ENCODE data around the gene GREB1L. TPM values are rescaled to one million over a fixed set of nuclear protein-coding genes. Genes with fewer than 3 reads are reported as not detected.

Gene GREB1L
- total RNA-seq, 1 experiment from 2014 or later, result 0.26 TPM

DNA sequence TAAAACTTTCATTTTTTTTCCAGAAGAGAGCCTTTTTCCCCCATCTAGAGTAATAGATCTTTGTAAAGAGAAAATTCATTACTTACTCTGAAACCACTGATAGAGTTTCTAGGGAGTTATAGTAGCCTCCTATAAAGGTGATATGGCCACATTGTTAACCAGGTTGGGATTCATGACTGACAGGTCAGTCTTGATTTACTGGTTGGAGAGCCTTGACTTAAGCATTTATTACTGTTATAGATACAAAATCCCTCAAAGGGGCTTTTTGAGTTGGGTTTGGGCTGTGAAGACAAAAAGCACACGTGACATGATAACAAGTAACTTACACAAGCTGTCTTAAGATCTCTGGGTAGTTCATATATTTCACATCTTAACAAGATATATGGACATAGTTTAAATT lies 141.0 kb downstream of the GREB1L start:
- H3K4me3 Mint-ChIP-seq, result no peak overlapping the region
- CTCF ChIA-PET, result no interaction called here
- 0 out of 2 replicates have a peak, but pooled peaks cover under 1% of the 10 kb centered on the region for H3K9me3 Mint-ChIP-seq
- no peak for DNase-seq (ENCODE audit: low spot score)
- TF ChIP-seq ESRRA (CRISPR knock-in tag; IDR thresholded peaks at IDR 0.05; ENCODE audit: borderline replicate concordance), result no peak
- TF ChIP-seq NR1H2 (CRISPR knock-in tag; IDR thresholded peaks at IDR 0.05), result no peak
- no peak for TF ChIP-seq TEAD1 (CRISPR knock-in tag; IDR thresholded peaks at IDR 0.05)
- no peak for TF ChIP-seq E2F1 (CRISPR knock-in tag; IDR thresholded peaks at IDR 0.05)
- no peak for TF ChIP-seq NFATC4 (CRISPR knock-in tag; IDR thresholded peaks at IDR 0.05)
- TF ChIP-seq USF1 (CRISPR knock-in tag; IDR thresholded peaks at IDR 0.05), result no peak
- TF ChIP-seq EMX1 (CRISPR knock-in tag; IDR thresholded peaks at IDR 0.05), result no peak
- TF ChIP-seq ATF2 (CRISPR knock-in tag; IDR thresholded peaks at IDR 0.05; ENCODE audit: borderline replicate concordance, low read depth), result no peak
- TF ChIP-seq TCF7 (CRISPR knock-in tag; IDR thresholded peaks at IDR 0.05; ENCODE audit: low read depth), result no peak
- TF ChIP-seq FOXP1 (CRISPR knock-in tag; IDR thresholded peaks at IDR 0.05; ENCODE audit: borderline replicate concordance), result no peak
- no peak for TF ChIP-seq ZNF121 (CRISPR knock-in tag; IDR thresholded peaks at IDR 0.05)
- TF ChIP-seq CBFB (CRISPR knock-in tag; IDR thresholded peaks at IDR 0.05; ENCODE audit: low read depth), result no peak
- TF ChIP-seq, protein P1, sequence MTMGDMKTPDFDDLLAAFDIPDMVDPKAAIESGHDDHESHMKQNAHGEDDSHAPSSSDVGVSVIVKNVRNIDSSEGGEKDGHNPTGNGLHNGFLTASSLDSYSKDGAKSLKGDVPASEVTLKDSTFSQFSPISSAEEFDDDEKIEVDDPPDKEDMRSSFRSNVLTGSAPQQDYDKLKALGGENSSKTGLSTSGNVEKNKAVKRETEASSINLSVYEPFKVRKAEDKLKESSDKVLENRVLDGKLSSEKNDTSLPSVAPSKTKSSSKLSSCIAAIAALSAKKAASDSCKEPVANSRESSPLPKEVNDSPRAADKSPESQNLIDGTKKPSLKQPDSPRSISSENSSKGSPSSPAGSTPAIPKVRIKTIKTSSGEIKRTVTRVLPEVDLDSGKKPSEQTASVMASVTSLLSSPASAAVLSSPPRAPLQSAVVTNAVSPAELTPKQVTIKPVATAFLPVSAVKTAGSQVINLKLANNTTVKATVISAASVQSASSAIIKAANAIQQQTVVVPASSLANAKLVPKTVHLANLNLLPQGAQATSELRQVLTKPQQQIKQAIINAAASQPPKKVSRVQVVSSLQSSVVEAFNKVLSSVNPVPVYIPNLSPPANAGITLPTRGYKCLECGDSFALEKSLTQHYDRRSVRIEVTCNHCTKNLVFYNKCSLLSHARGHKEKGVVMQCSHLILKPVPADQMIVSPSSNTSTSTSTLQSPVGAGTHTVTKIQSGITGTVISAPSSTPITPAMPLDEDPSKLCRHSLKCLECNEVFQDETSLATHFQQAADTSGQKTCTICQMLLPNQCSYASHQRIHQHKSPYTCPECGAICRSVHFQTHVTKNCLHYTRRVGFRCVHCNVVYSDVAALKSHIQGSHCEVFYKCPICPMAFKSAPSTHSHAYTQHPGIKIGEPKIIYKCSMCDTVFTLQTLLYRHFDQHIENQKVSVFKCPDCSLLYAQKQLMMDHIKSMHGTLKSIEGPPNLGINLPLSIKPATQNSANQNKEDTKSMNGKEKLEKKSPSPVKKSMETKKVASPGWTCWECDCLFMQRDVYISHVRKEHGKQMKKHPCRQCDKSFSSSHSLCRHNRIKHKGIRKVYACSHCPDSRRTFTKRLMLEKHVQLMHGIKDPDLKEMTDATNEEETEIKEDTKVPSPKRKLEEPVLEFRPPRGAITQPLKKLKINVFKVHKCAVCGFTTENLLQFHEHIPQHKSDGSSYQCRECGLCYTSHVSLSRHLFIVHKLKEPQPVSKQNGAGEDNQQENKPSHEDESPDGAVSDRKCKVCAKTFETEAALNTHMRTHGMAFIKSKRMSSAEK (CRISPR knock-in tag; IDR thresholded peaks at IDR 0.05; ENCODE audit: borderline replicate concordance), result no peak
- no peak for TF ChIP-seq KAT7 (CRISPR knock-in tag; IDR thresholded peaks at IDR 0.05; ENCODE audit: borderline replicate concordance)
- TF ChIP-seq SP1 (CRISPR knock-in tag; conservative IDR thresholded peaks at IDR 0.05), result no peak
- no peak for TF ChIP-seq ZNF317 (CRISPR knock-in tag; IDR thresholded peaks at IDR 0.05; ENCODE audit: borderline replicate concordance, low read depth)
- no peak for TF ChIP-seq CREM (CRISPR knock-in tag; IDR thresholded peaks at IDR 0.05)
- no peak for TF ChIP-seq JAZF1 (CRISPR knock-in tag; IDR thresholded peaks at IDR 0.05)
- H3K27ac Mint-ChIP-seq, result no peak overlapping the region
- no peaks in the 10 kb centered on the region for H3K36me3 Mint-ChIP-seq
- POLR2A ChIA-PET, result no interaction called here
- peaks cover 96% of the 10 kb centered on the region for H3K27me3 Mint-ChIP-seq (ENCODE audit: low read depth)
- ATAC-seq, result no peak
- H3K4me1 Mint-ChIP-seq, result peaks cover 11% of the 10 kb centered on the region

DNA sequence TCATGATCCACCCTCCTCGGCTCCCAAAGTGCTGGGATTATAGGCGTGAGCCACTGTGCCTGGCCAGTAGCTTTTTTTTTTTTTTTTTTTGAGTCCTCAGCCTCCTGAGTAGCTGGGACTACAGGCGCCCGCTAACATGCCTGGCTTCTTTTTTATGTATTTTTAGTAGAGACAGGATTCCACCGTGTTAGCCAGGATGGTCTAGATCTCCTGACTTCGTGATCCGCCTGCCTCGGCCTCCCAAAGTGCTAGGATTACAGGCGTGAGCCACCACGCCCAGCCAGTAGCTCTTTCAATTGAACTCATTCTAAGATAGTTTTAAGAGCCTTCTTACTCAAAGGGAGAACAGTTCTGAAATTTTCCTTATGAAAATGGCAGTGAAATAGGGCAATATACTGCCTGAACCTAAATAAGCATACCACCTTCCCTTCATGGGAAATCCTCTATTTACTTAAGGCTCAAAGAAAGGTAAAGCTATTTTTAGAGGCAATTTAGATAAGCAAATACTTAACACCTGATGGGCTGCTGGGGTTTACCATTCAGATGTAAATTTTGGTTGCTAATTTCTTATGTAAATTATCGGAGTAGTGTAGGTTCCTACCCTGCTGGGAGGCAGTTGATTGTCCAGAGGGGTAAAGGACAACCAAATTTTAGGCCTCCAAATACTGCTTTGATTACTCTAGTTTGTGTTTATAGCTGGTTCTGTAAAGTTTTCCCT lies 144.7 kb downstream of the GREB1L start:
- Mint-ChIP-seq H3K4me3 (no peak overlapping the region), H3K4me1 (peaks cover 16% of the 10 kb centered on the region), H3K9me3 (no peaks in the 10 kb centered on the region), H3K36me3 (no peaks in the 10 kb centered on the region), H3K27ac (peak overlapping the region; percentile 88), H3K27me3 (ENCODE audit: low read depth) (peaks cover 100% of the 10 kb centered on the region)
- DNase-seq (ENCODE audit: low spot score), result peak; percentile 24
- ChIA-PET POLR2A (interaction anchor here (0.5 to 0.6 kb wide), 2 partner anchors 154 to 310 kb away, joined by 3 to 5 read pairs; no protein-coding TSS in a partner anchor), CTCF (interaction anchor here (0.7 to 1.0 kb wide), 3 partner anchors 58 to 146 kb away, joined by 3 to 5 read pairs (median 3); no protein-coding TSS in a partner anchor)
- ATAC-seq, result peak; percentile 97
- TF ChIP-seq, protein P2, sequence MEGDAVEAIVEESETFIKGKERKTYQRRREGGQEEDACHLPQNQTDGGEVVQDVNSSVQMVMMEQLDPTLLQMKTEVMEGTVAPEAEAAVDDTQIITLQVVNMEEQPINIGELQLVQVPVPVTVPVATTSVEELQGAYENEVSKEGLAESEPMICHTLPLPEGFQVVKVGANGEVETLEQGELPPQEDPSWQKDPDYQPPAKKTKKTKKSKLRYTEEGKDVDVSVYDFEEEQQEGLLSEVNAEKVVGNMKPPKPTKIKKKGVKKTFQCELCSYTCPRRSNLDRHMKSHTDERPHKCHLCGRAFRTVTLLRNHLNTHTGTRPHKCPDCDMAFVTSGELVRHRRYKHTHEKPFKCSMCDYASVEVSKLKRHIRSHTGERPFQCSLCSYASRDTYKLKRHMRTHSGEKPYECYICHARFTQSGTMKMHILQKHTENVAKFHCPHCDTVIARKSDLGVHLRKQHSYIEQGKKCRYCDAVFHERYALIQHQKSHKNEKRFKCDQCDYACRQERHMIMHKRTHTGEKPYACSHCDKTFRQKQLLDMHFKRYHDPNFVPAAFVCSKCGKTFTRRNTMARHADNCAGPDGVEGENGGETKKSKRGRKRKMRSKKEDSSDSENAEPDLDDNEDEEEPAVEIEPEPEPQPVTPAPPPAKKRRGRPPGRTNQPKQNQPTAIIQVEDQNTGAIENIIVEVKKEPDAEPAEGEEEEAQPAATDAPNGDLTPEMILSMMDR (IDR thresholded peaks at IDR 0.05), result no peak
- no peak for TF ChIP-seq E2F4 (CRISPR knock-in tag; IDR thresholded peaks at IDR 0.05; ENCODE audit: borderline replicate concordance, low read depth)
- no peak for TF ChIP-seq CDX4 (CRISPR knock-in tag; IDR thresholded peaks at IDR 0.05; ENCODE audit: borderline replicate concordance)
- TF ChIP-seq, protein P3, sequence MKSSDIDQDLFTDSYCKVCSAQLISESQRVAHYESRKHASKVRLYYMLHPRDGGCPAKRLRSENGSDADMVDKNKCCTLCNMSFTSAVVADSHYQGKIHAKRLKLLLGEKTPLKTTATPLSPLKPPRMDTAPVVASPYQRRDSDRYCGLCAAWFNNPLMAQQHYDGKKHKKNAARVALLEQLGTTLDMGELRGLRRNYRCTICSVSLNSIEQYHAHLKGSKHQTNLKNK (CRISPR knock-in tag; IDR thresholded peaks at IDR 0.05), result peak; percentile 63; the same call in 1 of the 2 replicates
- TF ChIP-seq IRF2 (CRISPR knock-in tag; IDR thresholded peaks at IDR 0.05; ENCODE audit: borderline replicate concordance, low read depth), result no peak

All from WTC11 (cell line).